PFSK-1 (cell line): ENCODE data around the gene ACTR2.

Source experiments
- FOXP2 ChIP-seq: optimal IDR thresholded peaks from 2 replicates; pipeline ENCODE3; 2011; ENCODE audit warnings: borderline replicate concordance, control low read depth, inconsistent platforms; ENCODE audit not compliant: insufficient read depth; ENCODE audit errors: extremely low read length, extremely low read depth
- POLR2AphosphoS5 ChIP-seq: IDR thresholded peaks from 2 replicates; pipeline ENCODE4 v1.6.1; 2012; ENCODE audit warnings: low read depth, mild to moderate bottlenecking, control low read depth, low read length, moderate library complexity
- REST ChIP-seq, 2 experiments: IDR thresholded peaks; 2 replicates each; pipeline versions ENCODE4 v1.6.1 to v1.8.0; 2011 to 2012; ENCODE audit warnings: low read depth in 2 of 2, low read length in 2 of 2, control low read depth in 1 of 2, inconsistent platforms in 1 of 2, mild to moderate bottlenecking in 1 of 2, moderate library complexity in 1 of 2; ENCODE audit not compliant: insufficient read depth in 1 of 2
- SIN3A ChIP-seq: IDR thresholded peaks from 2 replicates; pipeline ENCODE4 v1.6.1; 2012; ENCODE audit warnings: mild to moderate bottlenecking, low read length, moderate library complexity, borderline replicate concordance; ENCODE audit not compliant: insufficient read depth
- TAF1 ChIP-seq: IDR thresholded peaks from 2 replicates; pipeline ENCODE4 v1.6.1; 2012; ENCODE audit warnings: low read length, control low read depth, borderline replicate concordance; ENCODE audit not compliant: insufficient read depth

The ACTR2 gene

GRCh38 chr2:65320042-65320725 is 92.6 kb downstream of the ACTR2 start:
- no peak for TF ChIP-seq FOXP2
- no peak for TF ChIP-seq TAF1
- no peak for TF ChIP-seq POLR2AphosphoS5
- TF ChIP-seq SIN3A: no peak
- no peak for TF ChIP-seq REST (IDR thresholded peaks at IDR 0.05; ENCODE audit: insufficient read depth in 1 of 2, low read depth in 2 of 2, low read length in 2 of 2)
